Measurements from ENCODE around the gene KHDC4. TPM values are rescaled to one million over a fixed set of nuclear protein-coding genes. Genes with fewer than 3 reads are reported as not detected.
A peak's percentile ranks its signal among the peaks of the same experiment; 100 is the strongest.

KHDC4 gene
- total RNA-seq, 1 donor from 2014 or later = 47.6 TPM

GRCh38 chr1:155979597-155980343 is 45.6 kb upstream of the KHDC4 start:
- intact Hi-C loops (cut with DNase I) = loop anchor here (5.0 kb wide), 1 partner anchor 37 kb away; the partner anchor contains the start of gene RXFP4
- no peaks in the 10 kb centered on the region for H3K27me3 ChIP-seq

GRCh38 chr1:155978973-155979429 is 44.8 kb upstream of the KHDC4 start:
- intact Hi-C loops (cut with DNase I) = no loop called here
- H3K27me3 ChIP-seq = no peaks in the 10 kb centered on the region
- H3K4me1 ChIP-seq = peaks cover 89% of the 10 kb centered on the region
- H3K9me3 ChIP-seq = no peaks in the 10 kb centered on the region
- TF ChIP-seq POLR2A (IDR thresholded peaks at IDR 0.05) (no peak), POLR2AphosphoS5 (IDR thresholded peaks at IDR 0.05; ENCODE audit: insufficient read depth in 1 of 2, low read depth in 1 of 2) (no peak), CTCF (IDR thresholded peaks at IDR 0.05) (no peak)
- DNase-seq (ENCODE audit: extremely low spot score in 2 of 2) = no peak
- H3K4me3 ChIP-seq = peak overlapping the region; percentile 85 to 87
- no peaks in the 10 kb centered on the region for H3K36me3 ChIP-seq
- H3K27ac ChIP-seq = peak overlapping the region; percentile 95

More at GRCh38 chr1:155979597-155980343, 45.6 kb upstream of the KHDC4 start:
- Histone ChIP-seq H3K36me3 (no peaks in the 10 kb centered on the region), H3K9me3 (no peaks in the 10 kb centered on the region), H3K4me1 (peaks cover 87% of the 10 kb centered on the region), H3K4me3 (peak overlapping the region; percentile 85 to 87), H3K27ac (peak overlapping the region; percentile 95)
- peak in 1 of 2 donors; percentile 41 for TF ChIP-seq POLR2AphosphoS5 (IDR thresholded peaks at IDR 0.05; ENCODE audit: insufficient read depth in 1 of 2, low read depth in 1 of 2)
- no peak for TF ChIP-seq CTCF (IDR thresholded peaks at IDR 0.05)
- DNase-seq (ENCODE audit: extremely low spot score in 2 of 2) = no peak

GRCh38 chr1:155978325-155978972 is 44.2 kb upstream of the KHDC4 start, which contains the start of gene ARHGEF2:
ARHGEF2 (minus strand) TSS chr1:155978547; CDS start chr1:155978427, 120 bp downstream.
- intact Hi-C loops (cut with DNase I) = no loop called here
- no peak for TF ChIP-seq CTCF (IDR thresholded peaks at IDR 0.05)
- peak in 1 of 2 donors; percentile 81 for TF ChIP-seq POLR2A (IDR thresholded peaks at IDR 0.05)
- peak in 1 of 2 donors; percentile 92 for TF ChIP-seq POLR2AphosphoS5 (IDR thresholded peaks at IDR 0.05; ENCODE audit: insufficient read depth in 1 of 2, low read depth in 1 of 2)
- Histone ChIP-seq H3K4me3 (peak within 1 kb of the TSS; percentile 85 to 87), H3K36me3 (no peaks in the 10 kb centered on the region), H3K4me1 (peaks cover 89% of the 10 kb centered on the region), H3K27ac (peak within 1 kb of the TSS; percentile 95), H3K27me3 (no peaks in the 10 kb centered on the region), H3K9me3 (no peaks in the 10 kb centered on the region)
- DNase-seq (ENCODE audit: extremely low spot score in 2 of 2) = no peak

GRCh38 chr1:155977690-155978324 is 43.6 kb upstream of the KHDC4 start:
- intact Hi-C loops (cut with DNase I) = no loop called here
- DNase-seq (ENCODE audit: extremely low spot score in 2 of 2) = no peak
- Histone ChIP-seq H3K9me3 (no peaks in the 10 kb centered on the region), H3K4me3 (peak overlapping the region; percentile 85 to 87), H3K27ac (peak overlapping the region; percentile 95), H3K36me3 (no peaks in the 10 kb centered on the region), H3K4me1 (peaks cover 89% of the 10 kb centered on the region), H3K27me3 (no peaks in the 10 kb centered on the region)
- no peak for TF ChIP-seq CTCF (IDR thresholded peaks at IDR 0.05)
- TF ChIP-seq POLR2A (IDR thresholded peaks at IDR 0.05) = no peak
- no peak for TF ChIP-seq POLR2AphosphoS5 (IDR thresholded peaks at IDR 0.05; ENCODE audit: insufficient read depth in 1 of 2, low read depth in 1 of 2)

Data from vagina (tissue), 2 donors.